Aorta (tissue), 5 donors: ENCODE data around the gene HELLS. TPM values are rescaled to one million over a fixed set of nuclear protein-coding genes. Genes with fewer than 3 reads are reported as not detected.
"Not testable (repeated sequence)": the region's sequence is repeated elsewhere in the genome, so short reads cannot be mapped to it uniquely, and the experiment has no call there.

Experiments
- ATAC-seq: fragments of 200-7000 bp; cut with Tn5 transposase; one replicate; pipeline ENCODE4 v1.9.1; 2022; ENCODE audit warnings: moderate library complexity; ENCODE audit not compliant: low FRiP score
- DNase-seq, 2 donors: peaks; one replicate each; pipeline ENCODE4 v3.0.0-alpha.2; 2020
- H3K27ac ChIP-seq, 2 donors: one replicate each; pipeline ENCODE4 v1.5.1; 2013; ENCODE audit warnings: low read length in 2 of 2, mild to moderate bottlenecking in 2 of 2, moderate library complexity in 2 of 2, control low read depth in 1 of 2, inconsistent platforms in 1 of 2, low read depth in 1 of 2
- H3K27me3 ChIP-seq, 2 donors: one replicate each; pipeline ENCODE4 v1.6.1; 2013; ENCODE audit warnings: control low read depth in 1 of 2, low read length in 1 of 2, mild to moderate bottlenecking in 1 of 2, moderate library complexity in 1 of 2; ENCODE audit not compliant: insufficient read depth in 2 of 2, control insufficient read depth in 1 of 2
- H3K36me3 ChIP-seq, 2 donors: one replicate each; pipeline ENCODE4 v1.6.1; 2013; ENCODE audit warnings: control low read depth in 1 of 2, low read length in 1 of 2, mild to moderate bottlenecking in 1 of 2; ENCODE audit not compliant: insufficient read depth in 2 of 2, control insufficient read depth in 1 of 2
- H3K4me1 ChIP-seq, 2 donors: one replicate each; pipeline ENCODE4 v1.6.1; 2013; ENCODE audit warnings: low read length in 2 of 2, control low read depth in 1 of 2, mild to moderate bottlenecking in 1 of 2, moderate library complexity in 1 of 2; ENCODE audit not compliant: insufficient read depth in 2 of 2, control insufficient read depth in 1 of 2
- H3K4me3 ChIP-seq, 2 donors: one replicate each; pipeline ENCODE4 v1.5.1; 2013; ENCODE audit warnings: low read length in 2 of 2, control low read depth in 1 of 2, mild to moderate bottlenecking in 1 of 2
- H3K9me3 ChIP-seq: one replicate; pipeline ENCODE4 v1.6.1; 2013; ENCODE audit warnings: mild to moderate bottlenecking, low read length; ENCODE audit not compliant: control insufficient read depth
- WGBS, 2 donors: extraction: QIAGEN DNeasy Blood & Tissue Kit; methylation state at CpG; one replicate each; pipeline ENCODE4 v1.1.7; 2013; 5-methylcytosine and 5-hydroxymethylcytosine counted together
- intact Hi-C, 2 donors: fragments of 100-400 bp; cut with DNase I; formaldehyde crosslinking; loops; one replicate each; pipeline versions ENCODE4 v1.14.2 to v1.15.0; 2022
- polyA plus RNA-seq, 2 donors: library from polyadenylated mRNA; stranded (reverse); fragments of 200-250 nt; gene quantifications; one replicate each; pipeline ENCODE4 v1.2.3, GENCODE V29; 2013
- total RNA-seq, 2 donors: library from RNA; stranded (reverse); fragmentation: NEBNext Ultra II Directional; extraction: Animal tissue kit (Norgen Biotek cat#: 25700); gene quantifications; one replicate each; pipeline ENCODE4 v1.2.1, GENCODE V29; 2021
- donor health status: healthy with polysubstance abuse.
- donor health status: Bipolar disorder and iron deficiency.
- donor health status: DM: no; HTN: no; CAD: no.
- donor health status: DM: no; HTN: no; CAD: no.
- donor health status: DM: yes; HTN: yes; CAD: no.

Gene HELLS
- total and polyA plus RNA-seq, 4 donors: 0.88 to 10.8 (median 2.4) TPM

- Histone ChIP-seq H3K27me3 (no peaks in the 10 kb centered on the region), H3K4me3 (no peak overlapping the region), H3K9me3 (peaks cover 2% of the 10 kb centered on the region), H3K4me1 (no peaks in the 10 kb centered on the region), H3K36me3 (no peaks in the 10 kb centered on the region), H3K27ac (no peak overlapping the region)
- no peak for DNase-seq
- 76 to 77% methylated on average over 2 of the region's 2 CpGs for WGBS, 2 donors
- intact Hi-C loops: no loop called here
- ATAC-seq: no peak
Measured at GRCh38 chr10:94623572-94623971, 78.0 kb downstream of the HELLS start.

- intact Hi-C loops: no loop called here
- DNase-seq: no peak
- H3K9me3 ChIP-seq: peaks cover 2% of the 10 kb centered on the region
- no peak for ATAC-seq
- WGBS, 2 donors: 64 to 70% methylated on average over 2 of the region's 2 CpGs
- H3K27ac ChIP-seq: no peak overlapping the region
- no peaks in the 10 kb centered on the region for H3K27me3 ChIP-seq
- no peaks in the 10 kb centered on the region for H3K4me1 ChIP-seq
- no peak overlapping the region for H3K4me3 ChIP-seq
- no peaks in the 10 kb centered on the region for H3K36me3 ChIP-seq
Measured at GRCh38 chr10:94626476-94626875, 80.9 kb downstream of the HELLS start.

DNA sequence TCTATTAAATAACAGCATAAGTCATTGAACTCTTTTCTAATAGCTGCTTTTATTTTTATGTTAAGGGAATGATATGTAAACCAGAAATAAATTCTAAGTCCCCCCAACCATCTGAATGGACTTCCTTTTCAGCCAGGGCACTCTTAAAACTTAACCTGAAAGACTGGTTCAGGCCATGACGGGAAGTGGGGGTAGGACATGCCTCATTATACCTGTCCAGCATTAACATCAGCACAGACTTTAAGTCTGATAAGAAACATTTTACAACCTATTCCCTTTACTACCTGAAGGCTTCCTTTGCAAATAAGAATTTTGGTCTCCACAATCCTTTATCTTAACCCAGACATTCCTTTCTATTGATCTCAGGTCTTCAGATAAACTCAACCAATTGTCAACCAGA lies 81.9 kb downstream of the HELLS start:
- ATAC-seq: no peak

GRCh38 chr10:94630017-94630688 lies 84.6 kb downstream of the HELLS start:
- no peaks in the 10 kb centered on the region for H3K4me1 ChIP-seq
- no peaks in the 10 kb centered on the region for H3K36me3 ChIP-seq
- ATAC-seq: no peak
- H3K4me3 ChIP-seq: no peak overlapping the region
- no peaks in the 10 kb centered on the region for H3K27me3 ChIP-seq
- peaks cover 2% of the 10 kb centered on the region for H3K9me3 ChIP-seq
- 20 to 24% methylated on average over 4 of the region's 4 CpGs for WGBS, 2 donors
- intact Hi-C loops: no loop called here
- DNase-seq: no peak
- no peak overlapping the region for H3K27ac ChIP-seq

More for the DNA sequence above, 81.9 kb downstream of the HELLS start:
- Histone ChIP-seq H3K27ac (no peak overlapping the region), H3K4me3 (no peak overlapping the region), H3K4me1 (no peaks in the 10 kb centered on the region), H3K9me3 (peaks cover 2% of the 10 kb centered on the region), H3K27me3 (no peaks in the 10 kb centered on the region), H3K36me3 (no peaks in the 10 kb centered on the region)
- intact Hi-C loops: no loop called here
- WGBS, 2 donors: 60 to 72% methylated on average over 1 of the region's 1 CpG
- no peak for DNase-seq

DNA sequence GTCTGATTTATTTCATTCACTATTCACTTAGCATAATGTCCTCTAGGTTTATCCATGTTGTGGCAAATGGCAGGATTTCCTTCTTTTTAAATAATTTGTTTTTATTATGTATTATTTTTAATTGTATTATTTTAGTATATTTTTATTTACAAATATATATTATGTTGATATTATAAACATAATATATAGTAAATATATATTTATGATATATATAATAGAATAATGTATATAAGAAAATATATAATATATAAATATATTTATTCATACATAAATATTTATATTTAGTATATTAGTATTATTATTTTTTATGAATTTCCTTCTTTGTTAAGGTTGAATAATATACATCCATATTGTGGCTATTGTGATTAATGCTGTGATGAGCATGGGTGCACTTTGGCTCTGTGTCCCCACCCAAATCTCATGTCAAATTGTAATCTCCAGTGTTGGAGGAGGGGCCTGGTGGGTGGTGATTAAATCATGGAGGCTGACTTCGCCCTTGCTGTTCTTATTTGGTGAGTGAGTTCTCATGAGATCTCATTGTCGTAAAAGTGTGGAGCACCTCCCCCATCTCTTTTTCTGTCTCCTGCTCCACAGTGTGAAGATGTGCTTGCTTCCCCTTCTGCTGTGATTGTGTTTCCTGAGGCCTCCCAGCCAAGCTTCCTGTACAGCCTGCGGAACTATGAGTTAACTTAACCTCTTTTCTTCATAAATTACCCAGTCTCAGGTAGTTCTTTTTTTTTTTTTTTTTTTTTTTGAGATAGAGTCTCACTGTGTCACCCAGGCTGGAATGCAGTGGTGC lies 85.7 kb downstream of the HELLS start:
- Histone ChIP-seq H3K9me3 (peaks cover 2% of the 10 kb centered on the region), H3K27ac (no peak overlapping the region), H3K36me3 (no peaks in the 10 kb centered on the region), H3K4me3 (no peak overlapping the region), H3K27me3 (no peaks in the 10 kb centered on the region), H3K4me1 (no peaks in the 10 kb centered on the region)
- WGBS, 2 donors: 85 to 90% methylated on average over 3 of the region's 3 CpGs
- intact Hi-C loops: no loop called here
- DNase-seq: no peak
- no peak for ATAC-seq

GRCh38 chr10:94632954-94633353 lies 87.4 kb downstream of the HELLS start:
- DNase-seq (no peak), ATAC-seq (no peak)
- WGBS, 2 donors: 95 to 96% methylated on average over 1 of the region's 1 CpG

DNA sequence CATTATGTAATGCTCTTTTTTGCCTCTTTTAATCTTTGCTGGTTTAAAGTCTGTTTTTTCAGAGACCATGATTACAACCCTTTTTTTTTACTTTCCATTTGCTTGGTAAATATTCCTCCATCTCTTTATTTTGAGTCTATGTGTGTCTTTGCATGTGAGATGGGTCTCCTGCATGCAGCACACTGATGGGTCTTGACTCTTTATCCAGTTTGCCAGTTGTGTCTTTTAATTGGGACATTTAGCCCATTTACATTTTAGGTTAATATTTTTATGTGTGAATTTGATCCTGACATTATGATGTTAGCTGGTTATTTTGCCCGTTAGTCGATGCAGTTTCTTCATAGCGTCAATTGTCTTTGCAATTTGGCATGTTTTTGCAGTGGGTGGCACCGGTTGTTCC lies 92.5 kb downstream of the HELLS start:
- H3K27ac ChIP-seq, H3K27me3 ChIP-seq, intact Hi-C loops, H3K36me3 ChIP-seq, ATAC-seq, H3K9me3 ChIP-seq, H3K4me1 ChIP-seq, H3K4me3 ChIP-seq, DNase-seq: not testable (repeated sequence)
- WGBS, 2 donors: 96 to 97% methylated on average over 4 of the region's 4 CpGs

More at GRCh38 chr10:94632954-94633353, 87.4 kb downstream of the HELLS start:
- Histone ChIP-seq H3K27me3 (no peaks in the 10 kb centered on the region), H3K27ac (no peak overlapping the region), H3K9me3 (peaks cover 2% of the 10 kb centered on the region), H3K4me3 (no peak overlapping the region), H3K36me3 (no peaks in the 10 kb centered on the region), H3K4me1 (no peaks in the 10 kb centered on the region)
- intact Hi-C loops: no loop called here

GRCh38 chr10:94639902-94640301 lies 94.3 kb downstream of the HELLS start:
- intact Hi-C loops: no loop called here
- Histone ChIP-seq H3K4me1 (no peaks in the 10 kb centered on the region), H3K36me3 (no peaks in the 10 kb centered on the region), H3K9me3 (peaks cover 3% of the 10 kb centered on the region), H3K27me3 (no peaks in the 10 kb centered on the region), H3K27ac (no peak overlapping the region), H3K4me3 (no peak overlapping the region)
- 87 to 89% methylated on average over 8 of the region's 8 CpGs for WGBS, 2 donors
- DNase-seq (no peak), ATAC-seq (no peak)

DNA sequence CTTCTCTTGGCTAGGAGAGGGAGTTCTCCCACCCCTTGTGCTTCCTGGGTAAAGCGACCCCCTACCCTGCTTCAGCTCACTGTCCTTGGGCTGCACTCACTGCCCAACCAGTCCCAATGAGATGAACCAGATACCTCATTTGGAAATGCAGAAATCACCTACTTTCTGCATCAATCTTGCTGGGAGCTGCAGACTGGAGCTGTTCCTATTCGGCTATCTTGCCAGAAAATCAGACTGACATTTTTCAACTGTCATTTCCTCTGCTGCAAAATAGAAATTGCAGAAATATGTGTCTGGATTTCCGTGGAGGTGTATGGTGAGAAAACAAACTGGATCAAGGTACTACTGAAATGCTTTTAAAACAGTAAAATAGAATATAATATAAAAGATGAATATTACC lies 95.0 kb downstream of the HELLS start:
- Histone ChIP-seq H3K27ac (no peak overlapping the region), H3K4me1 (no peaks in the 10 kb centered on the region), H3K4me3 (no peak overlapping the region), H3K36me3 (no peaks in the 10 kb centered on the region), H3K9me3 (peaks cover 3% of the 10 kb centered on the region), H3K27me3 (no peaks in the 10 kb centered on the region)
- WGBS, 2 donors: 10 to 15% methylated on average over 3 of the region's 3 CpGs
- no peak for DNase-seq
- ATAC-seq: no peak
- intact Hi-C loops: no loop called here
